Measurements from ENCODE around the gene MRPL24.
A peak's percentile ranks its signal among the peaks of the same experiment; 100 is the strongest.
"Not testable (repeated sequence)": the region's sequence is repeated elsewhere in the genome, so short reads cannot be mapped to it uniquely, and the experiment has no call there.

Gene MRPL24

DNA sequence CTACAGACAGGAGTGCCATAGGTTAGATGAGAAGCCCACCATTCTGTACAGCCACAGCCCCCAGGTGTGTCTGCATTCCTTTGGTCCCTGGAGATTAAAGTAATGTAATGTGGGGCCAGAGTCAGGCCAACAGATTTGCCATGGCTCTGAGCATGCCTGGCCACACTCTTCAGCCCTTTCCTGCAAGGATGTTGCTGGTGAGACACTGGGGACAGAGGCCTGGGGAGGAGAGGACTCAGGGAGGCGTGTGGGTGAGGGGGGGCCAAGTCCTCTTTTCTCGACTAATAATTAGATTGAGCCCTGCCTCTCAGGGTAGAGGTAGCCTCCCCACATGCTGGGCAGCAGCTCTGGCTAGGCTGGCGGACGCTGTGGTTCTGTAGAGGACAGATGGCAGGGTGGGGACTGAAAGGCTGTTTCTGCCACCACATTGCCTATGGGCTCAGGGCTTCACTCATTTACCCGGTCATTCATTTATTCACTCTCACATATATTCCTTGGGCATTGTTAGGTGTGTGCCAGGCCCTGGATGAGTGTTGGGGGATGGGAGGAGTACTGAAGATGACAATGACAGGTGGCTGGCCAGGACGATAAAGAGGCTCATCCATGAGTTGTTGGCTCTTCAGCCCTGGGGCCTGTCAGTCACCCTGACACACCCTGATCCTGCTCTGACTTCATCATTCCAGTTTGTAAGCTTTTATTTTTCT, 19.4 kb upstream of the MRPL24 start:
- DNase-seq (ENCODE audit: low spot score) = no peak

GRCh38 chr1:156757572-156758253, 16.8 kb upstream of the MRPL24 start:
- DNase-seq (ENCODE audit: low spot score) = not testable (repeated sequence)

DNA sequence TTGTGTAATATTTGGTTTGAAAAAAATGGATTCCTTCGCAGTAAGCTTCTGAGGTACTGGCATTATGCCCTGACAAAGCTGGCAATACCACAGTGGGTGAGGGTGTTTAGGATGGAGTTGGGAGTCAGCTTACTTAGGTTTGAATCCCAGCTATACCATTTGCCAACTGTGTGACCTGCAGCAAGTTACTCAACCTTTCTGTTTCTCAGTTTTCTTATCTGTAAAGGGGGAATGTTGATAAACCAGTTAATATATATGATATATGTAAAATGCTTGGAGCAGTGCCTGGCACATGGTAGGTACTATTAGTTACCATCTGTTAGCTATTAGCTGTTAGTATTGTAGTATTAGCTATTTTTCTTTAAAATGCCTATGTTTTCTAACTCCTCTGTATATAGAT, 15.5 kb upstream of the MRPL24 start:
- no peak for DNase-seq (ENCODE audit: low spot score)

DNA sequence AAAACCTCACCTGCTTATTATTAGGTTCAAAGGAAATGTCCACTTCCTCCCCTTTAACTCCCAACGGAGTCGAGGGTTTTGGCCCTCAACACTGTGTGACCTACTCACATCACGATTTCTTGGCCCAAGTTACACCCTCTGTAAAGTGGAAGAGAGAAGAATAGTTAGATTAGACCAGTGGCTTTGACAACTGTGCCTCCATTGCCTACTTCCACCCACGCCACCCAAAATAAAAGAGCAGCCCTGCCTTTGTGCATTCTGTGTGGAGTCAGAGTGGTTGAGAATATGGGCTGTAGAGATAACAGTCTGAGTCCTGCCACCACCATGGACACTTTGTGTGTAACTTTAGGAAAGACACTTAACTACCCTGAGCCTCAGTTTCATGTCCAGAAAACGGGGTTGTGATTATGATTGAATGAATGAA, 14.7 kb upstream of the MRPL24 start:
- no peak for DNase-seq (ENCODE audit: low spot score)

DNA sequence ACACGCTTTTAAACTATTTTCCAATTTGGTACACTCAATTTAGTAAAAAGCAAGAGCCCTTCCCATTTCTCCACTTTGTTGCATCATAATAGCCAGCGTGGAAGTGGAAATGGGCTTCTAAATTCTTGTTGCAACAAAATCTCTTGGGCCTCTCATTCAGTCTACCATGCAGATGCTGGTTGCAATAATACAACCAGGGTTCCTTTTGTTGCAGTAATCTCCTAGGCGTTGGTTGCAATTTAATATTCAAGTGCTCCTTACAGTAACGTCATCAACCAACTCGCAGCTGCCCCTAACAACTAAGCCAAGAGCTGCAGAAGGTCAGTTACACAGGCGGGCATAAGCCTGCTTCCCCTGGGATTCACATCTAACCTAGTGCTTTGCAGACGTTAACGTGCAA, 13.3 kb upstream of the MRPL24 start:
- no peak for DNase-seq (ENCODE audit: low spot score)

- no peak for DNase-seq (ENCODE audit: low spot score)
Observed at GRCh38 chr1:156752843-156753482, 12.1 kb upstream of the MRPL24 start.

GRCh38 chr1:156751757-156752481, 11.0 kb upstream of the MRPL24 start:
- peak; percentile 92 for DNase-seq (ENCODE audit: low spot score)

DNA sequence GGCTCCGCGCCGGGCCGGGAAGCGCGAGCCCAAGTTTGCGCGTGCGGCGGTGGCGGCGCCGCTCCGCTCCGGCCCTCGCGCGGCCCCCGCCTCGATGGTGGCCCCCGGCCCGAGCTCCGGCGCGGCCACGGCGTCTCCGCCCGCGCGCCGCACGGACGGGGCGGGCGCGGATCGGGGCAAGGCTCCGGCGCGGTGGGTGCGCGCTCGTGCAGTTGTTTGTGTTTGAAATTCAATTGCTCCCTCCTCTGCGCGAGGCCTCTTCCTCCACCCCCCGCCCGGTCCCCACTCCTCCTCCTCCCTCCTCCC, 10.5 kb upstream of the MRPL24 start, which contains the start of gene HDGF:
TSS of gene HDGF (minus strand) at position 225 of the 306 bp plus-strand sequence. CDS start 246 bp downstream, outside the sequence.
- no peak for DNase-seq (ENCODE audit: low spot score)

- DNase-seq (ENCODE audit: low spot score) = no peak
Observed at GRCh38 chr1:156750711-156751450, 10.0 kb upstream of the MRPL24 start.

DNA sequence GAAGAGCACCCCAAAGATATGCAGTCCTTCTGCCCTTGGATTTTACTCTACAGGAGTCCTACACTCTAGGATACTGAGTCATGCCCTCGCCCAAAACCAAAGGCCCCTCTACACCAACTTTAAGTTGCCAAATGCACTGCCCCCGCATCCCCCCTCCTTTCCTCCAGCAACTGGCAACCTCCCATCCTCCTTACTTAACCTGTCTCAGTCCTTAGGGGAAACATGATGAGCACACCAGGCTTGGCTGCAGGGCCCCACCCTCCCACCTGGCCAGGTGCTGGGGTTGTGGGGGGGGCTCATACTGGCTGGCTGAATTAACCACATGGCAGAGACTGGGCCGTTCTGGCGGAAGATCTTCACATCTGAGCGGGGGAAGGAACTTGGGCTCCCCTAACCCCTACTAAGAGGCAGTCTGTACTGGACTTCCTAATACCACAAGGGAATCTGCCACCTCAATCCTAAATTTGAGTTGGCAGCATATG, 9.3 kb upstream of the MRPL24 start:
- DNase-seq (ENCODE audit: low spot score) = no peak

GRCh38 chr1:156749419-156750118, 8.7 kb upstream of the MRPL24 start:
- no peak for DNase-seq (ENCODE audit: low spot score)

GRCh38 chr1:156748670-156749418, 8.0 kb upstream of the MRPL24 start:
- DNase-seq (ENCODE audit: low spot score) = peak; percentile 12

DNA sequence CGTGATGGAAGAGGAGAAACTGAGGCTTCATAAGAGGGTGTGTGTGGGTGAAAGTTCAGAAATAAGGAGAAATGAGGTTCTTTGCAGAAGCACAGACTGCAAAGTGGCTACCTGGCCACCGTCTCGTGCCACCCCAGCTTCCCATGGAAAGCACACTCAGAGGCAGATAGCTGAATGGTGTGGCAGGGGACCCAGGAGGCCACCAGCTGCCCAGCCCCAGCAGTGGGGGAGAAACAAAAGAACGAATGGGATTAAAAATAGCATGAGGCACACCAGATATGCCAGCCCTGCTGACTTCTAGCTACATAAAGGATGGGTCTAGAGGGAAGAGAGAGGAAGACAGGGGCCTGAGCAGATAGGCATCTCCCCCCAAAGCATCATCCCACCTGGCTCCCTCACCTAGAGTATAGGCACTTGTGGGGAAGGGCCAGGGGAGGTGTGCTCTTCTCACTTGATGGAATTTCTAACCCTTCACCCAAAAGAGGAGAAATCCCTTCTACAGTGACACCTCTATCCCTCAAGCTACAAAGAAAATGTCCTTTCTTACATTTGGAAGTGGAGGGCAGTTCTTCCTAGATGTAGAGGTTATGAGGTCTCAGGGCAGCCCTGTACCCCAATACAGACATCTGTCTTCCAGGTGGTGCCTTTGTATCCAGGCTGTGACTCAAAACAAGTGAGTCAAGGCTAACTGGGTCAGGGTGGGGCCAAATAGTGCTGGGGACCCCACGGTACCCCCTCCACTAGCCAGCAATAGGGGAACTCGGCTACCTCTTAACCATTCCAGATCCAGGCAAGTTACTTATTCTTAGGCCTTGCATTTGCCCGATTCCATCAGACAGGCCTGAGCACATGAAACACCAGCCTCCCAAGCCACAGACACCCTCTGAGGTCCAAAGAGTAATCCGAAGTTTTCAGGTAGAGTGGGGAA, 7.1 kb upstream of the MRPL24 start:
- DNase-seq (ENCODE audit: low spot score) = no peak

DNA sequence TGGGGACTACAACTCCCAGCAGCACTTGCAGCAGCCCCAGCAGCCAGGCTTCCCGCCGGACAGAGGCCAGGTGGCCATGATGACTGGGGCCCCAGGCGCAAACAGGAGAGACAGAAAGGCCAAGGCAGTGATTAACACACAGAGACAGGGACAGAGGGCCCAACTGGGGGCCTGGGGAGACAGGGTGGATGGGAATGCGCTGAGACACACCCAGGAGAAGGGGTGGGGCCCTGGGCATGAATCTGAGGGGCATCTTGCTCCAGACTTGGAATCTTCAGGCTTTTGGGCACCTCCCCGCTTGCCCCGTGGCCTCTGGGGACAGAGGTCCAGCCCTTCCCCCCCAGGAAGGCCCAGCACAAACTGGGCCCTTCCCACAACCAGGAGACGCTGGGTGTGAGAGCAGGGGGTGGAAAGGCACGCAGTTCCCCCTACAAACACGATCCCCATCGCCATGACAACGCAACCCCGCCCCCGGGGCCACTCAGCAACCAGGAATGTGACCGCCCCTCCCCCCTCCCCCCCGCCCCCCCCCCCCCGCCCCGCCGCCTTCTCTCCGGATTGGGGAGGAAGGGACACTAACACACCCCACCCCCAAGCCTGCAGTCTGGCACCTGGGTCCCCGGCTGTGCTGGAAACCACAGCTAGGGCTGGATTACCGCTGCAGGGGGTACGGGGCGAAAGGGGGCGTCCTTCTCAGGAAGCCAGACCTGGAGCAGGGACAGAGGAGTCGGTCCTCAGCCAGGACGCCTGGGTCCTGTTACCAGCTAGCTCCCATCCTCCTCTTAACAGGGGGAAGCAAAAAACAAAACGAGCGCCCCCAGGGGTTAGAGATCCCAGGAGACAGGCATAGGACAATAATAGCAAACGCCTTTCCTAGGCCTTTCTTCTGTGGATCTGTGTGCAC, 6.1 kb upstream of the MRPL24 start:
- DNase-seq (ENCODE audit: low spot score) = peak; percentile 97

GRCh38 chr1:156746406-156746727, 5.5 kb upstream of the MRPL24 start:
- no peak for DNase-seq (ENCODE audit: low spot score)

- no peak for DNase-seq (ENCODE audit: low spot score)
Observed at GRCh38 chr1:156745881-156746280, 5.0 kb upstream of the MRPL24 start.

DNA sequence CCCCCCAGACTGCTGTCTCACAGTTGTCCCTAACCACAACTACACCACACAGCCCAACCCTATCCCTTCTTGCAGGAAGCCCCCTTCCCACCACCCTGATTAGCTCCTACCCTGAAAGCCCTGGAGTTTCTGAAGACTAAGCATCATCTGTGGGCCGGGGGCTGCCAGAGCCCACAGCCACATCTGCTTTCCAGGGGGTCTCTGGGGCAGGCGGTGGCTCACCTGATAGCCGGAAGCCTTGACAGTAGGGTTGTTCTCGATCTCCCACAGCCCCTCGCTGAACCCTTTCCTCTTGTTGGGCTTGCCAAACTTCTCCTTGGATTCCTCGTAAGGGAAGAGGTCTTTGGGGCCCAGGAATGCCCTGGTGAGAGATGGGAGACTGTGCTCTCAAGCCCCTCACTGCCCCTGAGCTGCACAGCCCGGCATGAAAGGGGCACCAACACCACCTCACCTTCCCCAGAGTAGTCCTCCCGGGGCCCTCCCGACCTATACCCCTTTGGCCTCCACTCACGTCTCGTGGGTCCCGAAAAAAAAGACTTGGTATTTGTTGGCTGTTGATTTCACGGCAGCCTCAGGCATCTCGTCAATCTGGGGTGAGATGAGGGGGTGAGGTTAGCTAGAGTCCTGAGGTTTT, 4.0 kb upstream of the MRPL24 start:
- DNase-seq (ENCODE audit: low spot score) = no peak

DNA sequence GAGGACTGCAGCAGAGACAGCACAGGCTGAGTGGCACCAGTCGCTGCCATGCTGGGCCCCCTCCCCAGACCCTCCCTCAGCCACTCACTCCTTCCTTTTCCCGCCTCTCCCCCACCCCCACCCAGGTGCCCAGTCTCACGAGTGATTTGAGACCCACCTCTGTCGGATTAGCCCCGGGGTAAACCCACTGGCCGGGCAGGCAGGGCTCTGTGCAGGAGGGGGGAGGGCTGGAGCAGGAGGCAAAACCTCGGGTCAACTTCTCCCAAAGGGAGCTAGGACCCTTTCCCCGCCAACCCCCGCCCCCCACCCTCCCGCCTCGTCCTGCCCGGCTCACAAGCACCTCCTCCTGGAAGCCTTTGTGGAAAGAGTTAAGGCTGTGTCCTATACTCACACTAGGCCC, 3.5 kb upstream of the MRPL24 start:
- DNase-seq (ENCODE audit: low spot score) = no peak
